ENCODE results near the gene ATP11B. TPM values are rescaled to one million over a fixed set of nuclear protein-coding genes. Genes with fewer than 3 reads are reported as not detected.
A peak's percentile ranks its signal among the peaks of the same experiment; 100 is the strongest.

Gene ATP11B
- total and polyA plus RNA-seq, 10 of the 15 experiments (the other 5 are each of a cell fraction or from before 2014, with no cell fraction given): 10.3 to 66.9 (median 36.7) TPM

DNA sequence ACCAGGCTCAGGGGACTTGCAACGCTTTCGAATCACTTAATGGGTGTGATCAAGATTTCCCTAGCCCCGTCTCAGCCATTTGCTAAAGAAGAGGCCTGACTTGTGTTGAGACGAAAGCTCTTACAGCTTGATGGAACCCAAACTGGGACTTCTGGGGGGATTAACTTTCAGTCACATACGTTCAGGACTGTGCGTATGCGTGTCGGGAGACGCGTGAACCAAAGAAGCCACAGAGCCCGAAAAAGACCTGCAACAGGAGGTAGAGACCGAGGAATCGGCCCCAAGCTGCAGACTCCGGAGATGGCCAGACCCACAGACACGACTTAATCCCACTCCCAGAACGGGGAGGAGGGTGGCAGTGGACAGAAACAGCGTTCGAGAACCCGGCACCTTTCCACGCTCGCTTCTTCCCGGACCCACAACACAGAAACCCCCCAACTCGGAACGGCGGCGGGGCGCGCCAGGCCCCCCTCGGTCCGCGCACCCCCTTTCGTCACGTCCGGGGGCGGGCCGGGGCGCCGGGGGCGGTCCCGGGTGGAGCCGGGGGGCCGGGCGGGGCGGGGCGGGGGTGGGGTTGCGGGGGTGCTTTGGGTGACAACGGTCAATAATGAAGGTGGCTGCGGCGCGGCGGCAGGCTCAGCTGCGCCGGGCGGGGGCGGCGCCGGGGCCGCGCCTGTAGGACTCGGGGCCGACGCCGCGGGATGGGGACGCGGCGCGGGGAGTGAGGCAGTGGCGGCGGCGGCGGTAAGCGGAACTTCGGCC is at the start of gene ATP11B (continued):
- TF ChIP-seq, protein P1, sequence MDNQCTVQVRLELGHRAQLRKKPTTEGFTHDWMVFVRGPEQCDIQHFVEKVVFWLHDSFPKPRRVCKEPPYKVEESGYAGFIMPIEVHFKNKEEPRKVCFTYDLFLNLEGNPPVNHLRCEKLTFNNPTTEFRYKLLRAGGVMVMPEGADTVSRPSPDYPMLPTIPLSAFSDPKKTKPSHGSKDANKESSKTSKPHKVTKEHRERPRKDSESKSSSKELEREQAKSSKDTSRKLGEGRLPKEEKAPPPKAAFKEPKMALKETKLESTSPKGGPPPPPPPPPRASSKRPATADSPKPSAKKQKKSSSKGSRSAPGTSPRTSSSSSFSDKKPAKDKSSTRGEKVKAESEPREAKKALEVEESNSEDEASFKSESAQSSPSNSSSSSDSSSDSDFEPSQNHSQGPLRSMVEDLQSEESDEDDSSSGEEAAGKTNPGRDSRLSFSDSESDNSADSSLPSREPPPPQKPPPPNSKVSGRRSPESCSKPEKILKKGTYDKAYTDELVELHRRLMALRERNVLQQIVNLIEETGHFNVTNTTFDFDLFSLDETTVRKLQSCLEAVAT (IDR thresholded peaks at IDR 0.05): peak; percentile 74
- TF ChIP-seq FOXK2 (IDR thresholded peaks at IDR 0.05) (no peak), SMC3 (IDR thresholded peaks at IDR 0.05; ENCODE audit: borderline replicate concordance, low read length) (no peak), HDGF (IDR thresholded peaks at IDR 0.05) (peak; percentile 69; the same call in 1 of the 2 replicates), SMAD1 (IDR thresholded peaks at IDR 0.05; ENCODE audit: low read depth, partially characterized antibody) (peak; percentile 61), POU2F2 (IDR thresholded peaks at IDR 0.05; ENCODE audit: borderline replicate concordance, low read depth, low read length) (peak; percentile 61; the same call in 1 of the 3 replicates), RB1 (IDR thresholded peaks at IDR 0.05; ENCODE audit: borderline replicate concordance) (peak; percentile 42), STAT1 (conservative IDR thresholded peaks at IDR 0.05) (no peak), STAT3 (IDR thresholded peaks at IDR 0.05; ENCODE audit: low read depth, low read length) (no peak), HDAC6 (IDR thresholded peaks at IDR 0.05; ENCODE audit: unreplicated experiment) (no peak), LARP7 (IDR thresholded peaks at IDR 0.05) (peak; percentile 17), CREM (IDR thresholded peaks at IDR 0.05; ENCODE audit: low read depth) (peak; percentile 74)
- TF ChIP-seq, protein P2, sequence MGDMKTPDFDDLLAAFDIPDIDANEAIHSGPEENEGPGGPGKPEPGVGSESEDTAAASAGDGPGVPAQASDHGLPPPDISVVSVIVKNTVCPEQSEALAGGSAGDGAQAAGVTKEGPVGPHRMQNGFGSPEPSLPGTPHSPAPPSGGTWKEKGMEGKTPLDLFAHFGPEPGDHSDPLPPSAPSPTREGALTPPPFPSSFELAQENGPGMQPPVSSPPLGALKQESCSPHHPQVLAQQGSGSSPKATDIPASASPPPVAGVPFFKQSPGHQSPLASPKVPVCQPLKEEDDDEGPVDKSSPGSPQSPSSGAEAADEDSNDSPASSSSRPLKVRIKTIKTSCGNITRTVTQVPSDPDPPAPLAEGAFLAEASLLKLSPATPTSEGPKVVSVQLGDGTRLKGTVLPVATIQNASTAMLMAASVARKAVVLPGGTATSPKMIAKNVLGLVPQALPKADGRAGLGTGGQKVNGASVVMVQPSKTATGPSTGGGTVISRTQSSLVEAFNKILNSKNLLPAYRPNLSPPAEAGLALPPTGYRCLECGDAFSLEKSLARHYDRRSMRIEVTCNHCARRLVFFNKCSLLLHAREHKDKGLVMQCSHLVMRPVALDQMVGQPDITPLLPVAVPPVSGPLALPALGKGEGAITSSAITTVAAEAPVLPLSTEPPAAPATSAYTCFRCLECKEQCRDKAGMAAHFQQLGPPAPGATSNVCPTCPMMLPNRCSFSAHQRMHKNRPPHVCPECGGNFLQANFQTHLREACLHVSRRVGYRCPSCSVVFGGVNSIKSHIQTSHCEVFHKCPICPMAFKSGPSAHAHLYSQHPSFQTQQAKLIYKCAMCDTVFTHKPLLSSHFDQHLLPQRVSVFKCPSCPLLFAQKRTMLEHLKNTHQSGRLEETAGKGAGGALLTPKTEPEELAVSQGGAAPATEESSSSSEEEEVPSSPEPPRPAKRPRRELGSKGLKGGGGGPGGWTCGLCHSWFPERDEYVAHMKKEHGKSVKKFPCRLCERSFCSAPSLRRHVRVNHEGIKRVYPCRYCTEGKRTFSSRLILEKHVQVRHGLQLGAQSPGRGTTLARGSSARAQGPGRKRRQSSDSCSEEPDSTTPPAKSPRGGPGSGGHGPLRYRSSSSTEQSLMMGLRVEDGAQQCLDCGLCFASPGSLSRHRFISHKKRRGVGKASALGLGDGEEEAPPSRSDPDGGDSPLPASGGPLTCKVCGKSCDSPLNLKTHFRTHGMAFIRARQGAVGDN (IDR thresholded peaks at IDR 0.05): peak; percentile 48; the same call in 1 of the 2 replicates
- TF ChIP-seq, protein P3, sequence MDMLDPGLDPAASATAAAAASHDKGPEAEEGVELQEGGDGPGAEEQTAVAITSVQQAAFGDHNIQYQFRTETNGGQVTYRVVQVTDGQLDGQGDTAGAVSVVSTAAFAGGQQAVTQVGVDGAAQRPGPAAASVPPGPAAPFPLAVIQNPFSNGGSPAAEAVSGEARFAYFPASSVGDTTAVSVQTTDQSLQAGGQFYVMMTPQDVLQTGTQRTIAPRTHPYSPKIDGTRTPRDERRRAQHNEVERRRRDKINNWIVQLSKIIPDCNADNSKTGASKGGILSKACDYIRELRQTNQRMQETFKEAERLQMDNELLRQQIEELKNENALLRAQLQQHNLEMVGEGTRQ (IDR thresholded peaks at IDR 0.05; ENCODE audit: borderline replicate concordance, low read depth, low read length): no peak
- TF ChIP-seq, protein P4, sequence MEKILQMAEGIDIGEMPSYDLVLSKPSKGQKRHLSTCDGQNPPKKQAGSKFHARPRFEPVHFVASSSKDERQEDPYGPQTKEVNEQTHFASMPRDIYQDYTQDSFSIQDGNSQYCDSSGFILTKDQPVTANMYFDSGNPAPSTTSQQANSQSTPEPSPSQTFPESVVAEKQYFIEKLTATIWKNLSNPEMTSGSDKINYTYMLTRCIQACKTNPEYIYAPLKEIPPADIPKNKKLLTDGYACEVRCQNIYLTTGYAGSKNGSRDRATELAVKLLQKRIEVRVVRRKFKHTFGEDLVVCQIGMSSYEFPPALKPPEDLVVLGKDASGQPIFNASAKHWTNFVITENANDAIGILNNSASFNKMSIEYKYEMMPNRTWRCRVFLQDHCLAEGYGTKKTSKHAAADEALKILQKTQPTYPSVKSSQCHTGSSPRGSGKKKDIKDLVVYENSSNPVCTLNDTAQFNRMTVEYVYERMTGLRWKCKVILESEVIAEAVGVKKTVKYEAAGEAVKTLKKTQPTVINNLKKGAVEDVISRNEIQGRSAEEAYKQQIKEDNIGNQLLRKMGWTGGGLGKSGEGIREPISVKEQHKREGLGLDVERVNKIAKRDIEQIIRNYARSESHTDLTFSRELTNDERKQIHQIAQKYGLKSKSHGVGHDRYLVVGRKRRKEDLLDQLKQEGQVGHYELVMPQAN (conservative IDR thresholded peaks at IDR 0.05): peak; percentile 37
- TF ChIP-seq, protein P5, sequence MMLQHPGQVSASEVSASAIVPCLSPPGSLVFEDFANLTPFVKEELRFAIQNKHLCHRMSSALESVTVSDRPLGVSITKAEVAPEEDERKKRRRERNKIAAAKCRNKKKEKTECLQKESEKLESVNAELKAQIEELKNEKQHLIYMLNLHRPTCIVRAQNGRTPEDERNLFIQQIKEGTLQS (IDR thresholded peaks at IDR 0.05; ENCODE audit: borderline replicate concordance, extremely low read depth, low read depth, low read length): no peak
